ENCODE measurements around the gene TSHZ2.

DNA sequence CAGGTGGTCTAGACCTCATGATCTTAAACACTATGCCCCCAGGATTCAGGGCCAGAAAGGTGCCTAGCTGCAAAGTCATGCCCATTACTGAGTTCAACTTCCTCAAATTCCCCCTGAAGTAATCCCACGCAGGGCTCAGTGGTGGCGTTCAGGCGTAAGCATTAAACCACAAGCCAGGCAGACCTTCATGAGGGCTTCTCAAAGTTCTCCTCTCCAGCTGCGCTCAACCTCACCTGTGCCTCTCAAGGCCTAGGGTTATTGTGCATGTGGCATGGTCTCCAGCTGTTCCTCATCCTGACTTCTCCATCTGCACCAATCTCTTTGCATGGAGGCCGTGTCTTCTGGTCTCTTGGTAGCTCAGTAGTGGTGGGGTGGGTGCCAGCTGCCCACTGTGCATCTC lies 113.6 kb downstream of the TSHZ2 start:
- TF ChIP-seq TAF1 (IDR thresholded peaks at IDR 0.05; ENCODE audit: borderline replicate concordance, insufficient read depth, low read length): no peak
- TF ChIP-seq, protein P1, sequence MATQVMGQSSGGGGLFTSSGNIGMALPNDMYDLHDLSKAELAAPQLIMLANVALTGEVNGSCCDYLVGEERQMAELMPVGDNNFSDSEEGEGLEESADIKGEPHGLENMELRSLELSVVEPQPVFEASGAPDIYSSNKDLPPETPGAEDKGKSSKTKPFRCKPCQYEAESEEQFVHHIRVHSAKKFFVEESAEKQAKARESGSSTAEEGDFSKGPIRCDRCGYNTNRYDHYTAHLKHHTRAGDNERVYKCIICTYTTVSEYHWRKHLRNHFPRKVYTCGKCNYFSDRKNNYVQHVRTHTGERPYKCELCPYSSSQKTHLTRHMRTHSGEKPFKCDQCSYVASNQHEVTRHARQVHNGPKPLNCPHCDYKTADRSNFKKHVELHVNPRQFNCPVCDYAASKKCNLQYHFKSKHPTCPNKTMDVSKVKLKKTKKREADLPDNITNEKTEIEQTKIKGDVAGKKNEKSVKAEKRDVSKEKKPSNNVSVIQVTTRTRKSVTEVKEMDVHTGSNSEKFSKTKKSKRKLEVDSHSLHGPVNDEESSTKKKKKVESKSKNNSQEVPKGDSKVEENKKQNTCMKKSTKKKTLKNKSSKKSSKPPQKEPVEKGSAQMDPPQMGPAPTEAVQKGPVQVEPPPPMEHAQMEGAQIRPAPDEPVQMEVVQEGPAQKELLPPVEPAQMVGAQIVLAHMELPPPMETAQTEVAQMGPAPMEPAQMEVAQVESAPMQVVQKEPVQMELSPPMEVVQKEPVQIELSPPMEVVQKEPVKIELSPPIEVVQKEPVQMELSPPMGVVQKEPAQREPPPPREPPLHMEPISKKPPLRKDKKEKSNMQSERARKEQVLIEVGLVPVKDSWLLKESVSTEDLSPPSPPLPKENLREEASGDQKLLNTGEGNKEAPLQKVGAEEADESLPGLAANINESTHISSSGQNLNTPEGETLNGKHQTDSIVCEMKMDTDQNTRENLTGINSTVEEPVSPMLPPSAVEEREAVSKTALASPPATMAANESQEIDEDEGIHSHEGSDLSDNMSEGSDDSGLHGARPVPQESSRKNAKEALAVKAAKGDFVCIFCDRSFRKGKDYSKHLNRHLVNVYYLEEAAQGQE (IDR thresholded peaks at IDR 0.05; ENCODE audit: insufficient read depth in 1 of 2, low read depth in 2 of 2, low read length in 2 of 2): no peak

Measured in PFSK-1 (cell line).